ENCODE measurements around the gene ZC3H10. TPM values are rescaled to one million over a fixed set of nuclear protein-coding genes. Genes with fewer than 3 reads are reported as not detected.

The ZC3H10 gene
- total RNA-seq, 1 donor from 2014 or later = 11.6 TPM

DNA sequence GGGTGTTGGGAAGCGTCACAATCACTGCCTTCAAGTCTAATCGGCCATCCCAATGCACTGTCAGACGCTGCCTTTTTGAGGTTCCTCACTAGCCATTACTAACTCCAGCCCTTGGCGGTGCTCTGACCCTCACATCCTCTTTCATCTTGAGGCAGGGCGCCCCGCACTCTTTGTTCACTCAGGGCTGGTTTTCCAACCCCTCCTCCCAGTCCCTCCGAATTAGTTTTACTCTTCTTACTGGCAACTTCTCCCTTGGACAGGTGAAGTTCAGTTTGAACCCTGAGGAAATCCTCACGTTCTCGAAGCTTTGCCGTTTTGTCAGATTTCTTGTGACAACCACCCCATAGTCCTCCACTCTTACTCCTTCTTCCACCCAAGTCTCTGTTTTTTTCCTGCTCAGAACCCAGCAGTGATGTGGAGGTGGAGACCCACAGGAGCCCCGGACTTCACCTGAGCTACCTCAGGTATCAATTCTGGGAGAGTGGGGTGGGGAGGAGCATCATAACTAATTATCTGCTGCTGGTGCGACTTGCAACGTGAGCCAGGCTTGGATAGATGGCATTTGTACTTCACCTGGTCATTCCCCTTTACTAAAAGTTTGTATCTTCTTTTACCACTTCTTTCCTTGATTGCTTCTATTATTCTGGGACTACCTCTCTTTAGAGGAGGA, 757 bp downstream of the ZC3H10 start:
- H3K36me3 Mint-ChIP-seq = peaks cover 21% of the 10 kb centered on the region
- TF ChIP-seq CTCF (conservative IDR thresholded peaks at IDR 0.05) = no peak
- no peaks in the 10 kb centered on the region for H3K9me3 Mint-ChIP-seq
- H3K27me3 Mint-ChIP-seq = peaks cover 4% of the 10 kb centered on the region
- H3K4me3 Mint-ChIP-seq = peak overlapping the region; percentile 99
- peaks cover 18% of the 10 kb centered on the region for H3K4me1 Mint-ChIP-seq (ENCODE audit: unreplicated experiment)
- DNase-seq (ENCODE audit: extremely low spot score, unreplicated experiment) = no peak
- H3K27ac Mint-ChIP-seq = peak overlapping the region; percentile 98

GRCh38 chr12:56119361-56119796, 1.3 kb downstream of the ZC3H10 start:
- Mint-ChIP-seq H3K36me3 (peaks cover 20% of the 10 kb centered on the region), H3K4me1 (ENCODE audit: unreplicated experiment) (peaks cover 23% of the 10 kb centered on the region)

DNA sequence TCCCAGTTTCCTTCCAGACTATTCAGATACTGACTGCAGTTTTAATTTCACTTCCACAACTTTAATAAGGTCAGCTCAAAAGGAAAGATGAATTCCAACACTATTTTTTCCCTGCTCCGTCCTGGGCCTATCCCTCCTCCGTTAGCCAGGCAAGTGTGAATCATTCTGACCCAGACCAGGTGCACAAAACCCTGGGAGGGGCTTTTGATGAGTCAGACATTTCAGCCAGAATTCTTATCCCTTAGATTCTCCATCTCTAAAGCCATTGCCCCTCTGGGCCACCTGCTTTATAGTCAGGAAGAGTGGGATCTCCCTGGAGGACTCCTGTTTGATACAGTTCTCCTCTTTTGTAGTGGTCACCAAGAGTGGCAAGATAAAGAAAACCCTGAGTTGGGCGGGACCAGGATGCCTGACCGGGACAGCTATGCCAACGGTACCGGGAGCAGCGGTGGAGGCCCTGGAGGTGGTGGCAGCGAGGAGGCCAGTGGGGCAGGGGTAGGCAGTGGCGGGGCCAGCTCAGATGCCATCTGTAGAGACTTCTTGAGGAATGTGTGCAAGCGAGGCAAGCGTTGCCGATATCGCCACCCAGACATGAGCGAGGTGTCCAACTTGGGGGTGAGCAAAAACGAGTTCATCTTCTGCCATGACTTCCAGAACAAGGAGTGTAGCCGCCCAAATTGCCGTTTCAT, 2.2 kb downstream of the ZC3H10 start:
- H3K27ac Mint-ChIP-seq = peak overlapping the region; percentile 98
- peak overlapping the region; percentile 46 for H3K4me3 Mint-ChIP-seq
- H3K27me3 Mint-ChIP-seq = peaks cover 4% of the 10 kb centered on the region
- H3K36me3 Mint-ChIP-seq = peaks cover 20% of the 10 kb centered on the region
- H3K9me3 Mint-ChIP-seq = no peaks in the 10 kb centered on the region
- no peak for TF ChIP-seq CTCF (conservative IDR thresholded peaks at IDR 0.05)
- peaks cover 24% of the 10 kb centered on the region for H3K4me1 Mint-ChIP-seq (ENCODE audit: unreplicated experiment)
- no peak for DNase-seq (ENCODE audit: extremely low spot score, unreplicated experiment)

More at GRCh38 chr12:56119361-56119796, 1.3 kb downstream of the ZC3H10 start:
- Mint-ChIP-seq H3K4me3 (peak overlapping the region; percentile 99), H3K9me3 (no peaks in the 10 kb centered on the region), H3K27ac (peak overlapping the region; percentile 98), H3K27me3 (peaks cover 4% of the 10 kb centered on the region)
- peak; percentile 84 for TF ChIP-seq CTCF (conservative IDR thresholded peaks at IDR 0.05)
- DNase-seq (ENCODE audit: extremely low spot score, unreplicated experiment) = no peak

DNA sequence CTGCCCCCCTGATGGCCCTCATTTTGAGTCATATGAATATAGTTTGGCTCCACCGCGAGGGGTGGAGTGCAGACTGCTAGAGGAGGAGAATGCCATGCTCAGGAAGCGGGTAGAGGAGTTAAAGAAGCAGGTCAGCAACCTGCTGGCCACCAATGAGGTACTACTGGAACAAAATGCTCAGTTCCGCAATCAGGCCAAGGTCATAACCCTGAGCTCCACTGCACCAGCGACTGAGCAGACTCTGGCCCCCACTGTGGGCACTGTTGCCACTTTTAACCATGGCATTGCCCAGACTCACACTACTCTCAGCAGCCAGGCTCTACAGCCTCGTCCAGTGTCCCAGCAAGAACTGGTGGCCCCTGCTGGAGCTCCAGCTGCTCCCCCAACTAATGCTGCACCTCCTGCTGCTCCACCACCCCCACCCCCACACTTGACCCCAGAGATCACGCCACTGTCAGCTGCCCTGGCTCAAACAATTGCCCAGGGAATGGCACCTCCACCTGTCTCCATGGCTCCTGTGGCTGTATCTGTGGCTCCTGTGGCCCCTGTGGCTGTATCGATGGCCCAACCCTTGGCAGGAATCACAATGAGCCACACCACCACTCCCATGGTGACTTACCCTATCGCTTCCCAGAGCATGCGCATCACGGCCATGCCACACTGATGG, 3.3 kb downstream of the ZC3H10 start:
- Mint-ChIP-seq H3K36me3 (peaks cover 19% of the 10 kb centered on the region), H3K27me3 (peaks cover 4% of the 10 kb centered on the region), H3K9me3 (no peaks in the 10 kb centered on the region), H3K27ac (no peak overlapping the region), H3K4me1 (ENCODE audit: unreplicated experiment) (peaks cover 25% of the 10 kb centered on the region), H3K4me3 (no peak overlapping the region)
- TF ChIP-seq CTCF (conservative IDR thresholded peaks at IDR 0.05) = no peak
- DNase-seq (ENCODE audit: extremely low spot score, unreplicated experiment) = no peak

DNA sequence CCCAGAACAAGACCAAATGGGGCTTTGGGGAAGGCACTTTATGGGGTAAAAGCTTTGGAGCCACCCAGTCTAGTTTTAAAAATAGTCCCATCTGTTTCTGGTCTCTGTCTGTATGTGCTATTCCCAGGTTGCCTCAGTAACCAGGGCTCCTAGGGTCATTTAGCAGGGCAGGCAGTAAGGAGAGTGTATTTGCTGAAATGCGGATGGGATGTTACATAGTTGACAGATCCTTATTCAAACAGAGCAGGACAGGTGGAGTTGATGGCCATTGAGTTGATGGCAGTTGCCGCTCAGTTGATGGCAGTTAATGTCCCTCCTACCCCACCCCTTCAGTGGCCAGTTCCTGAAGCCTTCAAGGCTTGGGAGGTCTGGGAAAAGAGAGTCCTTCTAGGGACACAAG, 4.6 kb downstream of the ZC3H10 start:
- no peaks in the 10 kb centered on the region for H3K9me3 Mint-ChIP-seq
- H3K27ac Mint-ChIP-seq = peak overlapping the region; percentile 39
- no peak for DNase-seq (ENCODE audit: extremely low spot score, unreplicated experiment)
- peaks cover 4% of the 10 kb centered on the region for H3K27me3 Mint-ChIP-seq
- H3K4me1 Mint-ChIP-seq (ENCODE audit: unreplicated experiment) = peaks cover 38% of the 10 kb centered on the region
- no peak for TF ChIP-seq CTCF (conservative IDR thresholded peaks at IDR 0.05)
- peaks cover 8% of the 10 kb centered on the region for H3K36me3 Mint-ChIP-seq
- no peak overlapping the region for H3K4me3 Mint-ChIP-seq
